ENCODE data around the gene CDHR5. TPM values are rescaled to one million over a fixed set of nuclear protein-coding genes. Genes with fewer than 3 reads are reported as not detected.

CDHR5 gene
- polyA plus RNA-seq, 1 of the 3 experiments (the other 2 are of a cell fraction): not detected

- no peak overlapping the region for H3K9ac ChIP-seq
- H4K20me1 ChIP-seq (ENCODE audit: insufficient read depth): no peaks in the 10 kb centered on the region
- H3K4me3 ChIP-seq (ENCODE audit: low read depth in 2 of 2, low read length in 1 of 2): no peak overlapping the region
- DNase-seq: no peak
- no peaks in the 10 kb centered on the region for H3K9me2 ChIP-seq
- no peak overlapping the region for H3K27ac ChIP-seq (ENCODE audit: low read depth in 2 of 2, low read length in 1 of 2)
- H3K36me3 ChIP-seq (replicated peaks in 1 of 2; ENCODE audit: control insufficient read depth in 1 of 2, insufficient read depth in 2 of 2, low read length in 1 of 2): peaks cover 0 to 33% of the 10 kb centered on the region in 2 experiments
- no peaks in the 10 kb centered on the region for H3K79me2 ChIP-seq (ENCODE audit: insufficient read depth)
- H3K4me1 ChIP-seq (ENCODE audit: control insufficient read depth in 1 of 2, insufficient read depth in 2 of 2, low read depth in 1 of 2, low read length in 1 of 2): no peaks in the 10 kb centered on the region
- H3K4me2 ChIP-seq: no peak overlapping the region
- ChIA-PET CTCF (interaction anchor here (1.3 to 13.1 kb wide), 2 partner anchors 68 to 102 kb away, joined by 3 to 150 read pairs; no protein-coding TSS in a partner anchor), POLR2A (no interaction called here)
- no peaks in the 10 kb centered on the region for H3K27me3 ChIP-seq (ENCODE audit: insufficient read depth)
- H3F3A ChIP-seq (replicated peaks; ENCODE audit: insufficient read depth): no peaks in the 10 kb centered on the region
- H3K9me3 ChIP-seq: no peaks in the 10 kb centered on the region
- 97% methylated on average over 5 of the region's 7 CpGs for WGBS (ENCODE audit: low lambda C conversion rate)
- no peak overlapping the region for H2AFZ ChIP-seq (ENCODE audit: low read depth)
- TF ChIP-seq TAF1 (IDR thresholded peaks at IDR 0.05; ENCODE audit: borderline replicate concordance, low read depth, low read length) (no peak), JUND (IDR thresholded peaks at IDR 0.05) (no peak)
These were observed 32.1 kb upstream of the CDHR5 start for GRCh38 chr11:656866-657265.

- no peak overlapping the region for H2AFZ ChIP-seq (ENCODE audit: low read depth)
- H3K27ac ChIP-seq (ENCODE audit: low read depth in 2 of 2, low read length in 1 of 2): no peak overlapping the region
- no peaks in the 10 kb centered on the region for H3K27me3 ChIP-seq (ENCODE audit: insufficient read depth)
- no peak for DNase-seq
- 91% methylated on average over 11 of the region's 14 CpGs for WGBS (ENCODE audit: low lambda C conversion rate)
- no peak overlapping the region for H3K4me3 ChIP-seq (ENCODE audit: low read depth in 2 of 2, low read length in 1 of 2)
- no peak overlapping the region for H3K9ac ChIP-seq
- H3F3A ChIP-seq (replicated peaks; ENCODE audit: insufficient read depth): no peaks in the 10 kb centered on the region
- no peaks in the 10 kb centered on the region for H3K4me1 ChIP-seq (ENCODE audit: control insufficient read depth in 1 of 2, insufficient read depth in 2 of 2, low read depth in 1 of 2, low read length in 1 of 2)
- ChIA-PET CTCF (interaction anchor here (1.3 to 13.1 kb wide), 2 partner anchors 69 to 102 kb away, joined by 3 to 150 read pairs; no protein-coding TSS in a partner anchor), POLR2A (no interaction called here)
- H3K9me2 ChIP-seq: no peaks in the 10 kb centered on the region
- H3K4me2 ChIP-seq: no peak overlapping the region
- H3K79me2 ChIP-seq (ENCODE audit: insufficient read depth): no peaks in the 10 kb centered on the region
- no peaks in the 10 kb centered on the region for H4K20me1 ChIP-seq (ENCODE audit: insufficient read depth)
- peaks cover 0 to 33% of the 10 kb centered on the region in 2 experiments for H3K36me3 ChIP-seq (replicated peaks in 1 of 2; ENCODE audit: control insufficient read depth in 1 of 2, insufficient read depth in 2 of 2, low read length in 1 of 2)
- H3K9me3 ChIP-seq: no peaks in the 10 kb centered on the region
- TF ChIP-seq REST (IDR thresholded peaks at IDR 0.05; ENCODE audit: low read depth, low read length) (no peak), CHD2 (IDR thresholded peaks at IDR 0.05; ENCODE audit: low read length, partially characterized antibody) (no peak), RFX5 (IDR thresholded peaks at IDR 0.05; ENCODE audit: low read length) (no peak), FOXM1 (IDR thresholded peaks at IDR 0.05; ENCODE audit: low read depth) (no peak), NFIC (IDR thresholded peaks at IDR 0.05; ENCODE audit: borderline replicate concordance) (no peak), ZBTB33 (IDR thresholded peaks at IDR 0.05; ENCODE audit: borderline replicate concordance, low read depth) (no peak), PBX3 (IDR thresholded peaks at IDR 0.05) (no peak), CTCF (IDR thresholded peaks at IDR 0.05) (no peak), USF1 (IDR thresholded peaks at IDR 0.05; ENCODE audit: borderline replicate concordance, low read depth) (no peak), TEAD4 (IDR thresholded peaks at IDR 0.05; ENCODE audit: borderline replicate concordance, insufficient read depth) (no peak), EZH2phosphoT487 (IDR thresholded peaks at IDR 0.05; ENCODE audit: borderline replicate concordance, low read depth) (no peak), MEF2A (IDR thresholded peaks at IDR 0.05; ENCODE audit: borderline replicate concordance, low read depth) (no peak), YY1 (IDR thresholded peaks at IDR 0.05; ENCODE audit: low read depth) (no peak), JUND (IDR thresholded peaks at IDR 0.05) (no peak), RAD21 (IDR thresholded peaks at IDR 0.05; ENCODE audit: low read length) (no peak), RXRA (IDR thresholded peaks at IDR 0.05; ENCODE audit: borderline replicate concordance, low read depth) (no peak), TCF12 (IDR thresholded peaks at IDR 0.05) (no peak), MXI1 (IDR thresholded peaks at IDR 0.05; ENCODE audit: low read depth, low read length) (no peak)
These were observed 31.7 kb upstream of the CDHR5 start for GRCh38 chr11:656426-656825.
